Fibroblast of lung (primary cell): Measurements from ENCODE around the gene PPP1CC.

Experiments used
- EZH2 ChIP-seq: IDR thresholded peaks from 2 replicates; pipeline ENCODE4 v1.5.1; 2012; ENCODE audit warnings: low read length, control low read depth, mild to moderate bottlenecking; ENCODE audit errors: missing control alignments
- TF ChIP-seq, protein P1 (sequence below), 2 donors: IDR thresholded peaks in 1 of 2; conservative IDR thresholded peaks in 1 of 2; 1 replicate in 1 of 2; 2 replicates in 1 of 2; pipeline ENCODE4 v1.5.1; 2011 to 2012; ENCODE audit warnings: low read length in 2 of 2, control low read depth in 1 of 2, inconsistent platforms in 1 of 2, low read depth in 1 of 2, mild to moderate bottlenecking in 1 of 2

DNA sequence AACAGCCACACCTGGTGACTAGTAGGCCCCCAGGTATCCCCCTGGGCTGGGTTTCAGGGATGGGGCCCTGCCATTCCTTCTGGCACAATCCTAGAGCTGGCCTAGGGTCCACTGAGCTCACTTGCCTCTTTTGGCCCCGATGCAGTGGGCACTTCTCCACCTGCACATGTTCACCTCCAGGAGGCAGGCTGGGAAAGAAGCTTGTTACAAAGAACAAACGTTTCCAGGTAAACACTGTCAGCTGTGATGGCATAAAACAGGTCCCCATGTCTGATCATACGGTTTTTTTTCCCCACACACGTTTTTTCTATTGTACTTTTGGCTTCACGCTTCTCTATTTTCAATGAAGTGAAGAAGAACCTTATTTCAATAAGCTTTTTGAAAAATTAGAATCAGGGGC lies 37.9 kb downstream of the PPP1CC start:
- TF ChIP-seq EZH2 = no peak
- TF ChIP-seq, protein P1, sequence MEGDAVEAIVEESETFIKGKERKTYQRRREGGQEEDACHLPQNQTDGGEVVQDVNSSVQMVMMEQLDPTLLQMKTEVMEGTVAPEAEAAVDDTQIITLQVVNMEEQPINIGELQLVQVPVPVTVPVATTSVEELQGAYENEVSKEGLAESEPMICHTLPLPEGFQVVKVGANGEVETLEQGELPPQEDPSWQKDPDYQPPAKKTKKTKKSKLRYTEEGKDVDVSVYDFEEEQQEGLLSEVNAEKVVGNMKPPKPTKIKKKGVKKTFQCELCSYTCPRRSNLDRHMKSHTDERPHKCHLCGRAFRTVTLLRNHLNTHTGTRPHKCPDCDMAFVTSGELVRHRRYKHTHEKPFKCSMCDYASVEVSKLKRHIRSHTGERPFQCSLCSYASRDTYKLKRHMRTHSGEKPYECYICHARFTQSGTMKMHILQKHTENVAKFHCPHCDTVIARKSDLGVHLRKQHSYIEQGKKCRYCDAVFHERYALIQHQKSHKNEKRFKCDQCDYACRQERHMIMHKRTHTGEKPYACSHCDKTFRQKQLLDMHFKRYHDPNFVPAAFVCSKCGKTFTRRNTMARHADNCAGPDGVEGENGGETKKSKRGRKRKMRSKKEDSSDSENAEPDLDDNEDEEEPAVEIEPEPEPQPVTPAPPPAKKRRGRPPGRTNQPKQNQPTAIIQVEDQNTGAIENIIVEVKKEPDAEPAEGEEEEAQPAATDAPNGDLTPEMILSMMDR (conservative IDR thresholded peaks at IDR 0.05 in 1 of 2, IDR thresholded peaks at IDR 0.05 in 1 of 2; ENCODE audit: low read depth in 1 of 2, low read length in 2 of 2) = no peak
